ENCODE data around the gene LDB3.

The LDB3 gene

DNA sequence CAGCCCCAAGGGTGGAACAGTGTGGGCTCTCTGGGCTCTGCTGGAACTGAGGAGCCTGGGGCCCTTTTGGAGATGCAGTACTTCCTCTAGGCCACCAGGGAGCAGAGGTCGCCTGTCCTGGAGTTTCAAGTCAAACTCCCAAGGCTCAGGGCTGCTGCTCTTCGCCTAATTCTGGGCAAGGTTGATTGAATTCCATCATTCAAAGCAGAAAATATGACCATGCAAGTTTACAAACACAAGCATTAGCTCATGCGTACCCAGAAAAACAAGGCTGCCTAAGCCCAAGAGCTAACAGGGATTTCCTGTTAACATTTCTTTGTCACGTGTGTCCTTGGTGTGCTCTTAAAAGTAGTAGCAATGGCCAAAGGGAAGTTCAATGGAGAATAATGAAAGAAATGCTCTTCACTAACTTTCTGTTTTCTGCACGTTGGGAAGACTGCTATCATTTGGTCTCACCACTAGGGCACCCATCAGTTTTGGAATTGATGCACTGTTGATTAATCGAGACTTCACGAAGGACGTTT lies 20.1 kb downstream of the LDB3 start:
- Mint-ChIP-seq H3K27ac (no peak overlapping the region), H3K4me3 (no peak overlapping the region), H3K27me3 (ENCODE audit: low read depth, poor library complexity) (peaks cover 8% of the 10 kb centered on the region), H3K4me1 (peaks cover 47% of the 10 kb centered on the region), H3K36me3 (ENCODE audit: low read depth) (no peaks in the 10 kb centered on the region), H3K9me3 (no peaks in the 10 kb centered on the region)
- TF ChIP-seq, protein P1, sequence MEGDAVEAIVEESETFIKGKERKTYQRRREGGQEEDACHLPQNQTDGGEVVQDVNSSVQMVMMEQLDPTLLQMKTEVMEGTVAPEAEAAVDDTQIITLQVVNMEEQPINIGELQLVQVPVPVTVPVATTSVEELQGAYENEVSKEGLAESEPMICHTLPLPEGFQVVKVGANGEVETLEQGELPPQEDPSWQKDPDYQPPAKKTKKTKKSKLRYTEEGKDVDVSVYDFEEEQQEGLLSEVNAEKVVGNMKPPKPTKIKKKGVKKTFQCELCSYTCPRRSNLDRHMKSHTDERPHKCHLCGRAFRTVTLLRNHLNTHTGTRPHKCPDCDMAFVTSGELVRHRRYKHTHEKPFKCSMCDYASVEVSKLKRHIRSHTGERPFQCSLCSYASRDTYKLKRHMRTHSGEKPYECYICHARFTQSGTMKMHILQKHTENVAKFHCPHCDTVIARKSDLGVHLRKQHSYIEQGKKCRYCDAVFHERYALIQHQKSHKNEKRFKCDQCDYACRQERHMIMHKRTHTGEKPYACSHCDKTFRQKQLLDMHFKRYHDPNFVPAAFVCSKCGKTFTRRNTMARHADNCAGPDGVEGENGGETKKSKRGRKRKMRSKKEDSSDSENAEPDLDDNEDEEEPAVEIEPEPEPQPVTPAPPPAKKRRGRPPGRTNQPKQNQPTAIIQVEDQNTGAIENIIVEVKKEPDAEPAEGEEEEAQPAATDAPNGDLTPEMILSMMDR (IDR thresholded peaks at IDR 0.05), result peak; percentile 91
- DNase-seq, result peak; percentile 70

DNA sequence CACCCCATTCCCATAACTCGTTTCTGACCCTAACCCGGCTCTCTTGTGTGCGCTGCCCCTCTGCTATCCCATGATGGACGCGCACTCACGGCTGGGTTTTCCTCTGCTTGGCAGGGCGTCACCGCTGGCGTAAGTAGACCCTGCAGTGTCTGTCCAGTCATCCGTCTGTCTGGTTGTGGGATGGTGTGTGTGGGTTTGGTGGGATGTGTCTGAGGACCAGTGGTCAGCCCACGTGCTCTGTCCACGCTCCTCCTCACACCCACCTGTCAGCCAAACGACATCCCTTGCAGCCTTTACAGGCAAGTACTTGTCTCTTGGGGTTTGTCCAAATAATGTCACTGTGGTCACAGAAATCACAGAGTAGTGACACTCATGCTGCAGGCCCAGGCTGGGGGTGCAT lies 20.8 kb downstream of the LDB3 start:
- H3K4me1 Mint-ChIP-seq, result peaks cover 49% of the 10 kb centered on the region
- no peaks in the 10 kb centered on the region for H3K9me3 Mint-ChIP-seq
- H3K36me3 Mint-ChIP-seq (ENCODE audit: low read depth), result no peaks in the 10 kb centered on the region
- no peak overlapping the region for H3K27ac Mint-ChIP-seq
- DNase-seq, result no peak
- peaks cover 8% of the 10 kb centered on the region for H3K27me3 Mint-ChIP-seq (ENCODE audit: low read depth, poor library complexity)
- TF ChIP-seq, protein P1 (IDR thresholded peaks at IDR 0.05), result no peak
- H3K4me3 Mint-ChIP-seq, result no peak overlapping the region

DNA sequence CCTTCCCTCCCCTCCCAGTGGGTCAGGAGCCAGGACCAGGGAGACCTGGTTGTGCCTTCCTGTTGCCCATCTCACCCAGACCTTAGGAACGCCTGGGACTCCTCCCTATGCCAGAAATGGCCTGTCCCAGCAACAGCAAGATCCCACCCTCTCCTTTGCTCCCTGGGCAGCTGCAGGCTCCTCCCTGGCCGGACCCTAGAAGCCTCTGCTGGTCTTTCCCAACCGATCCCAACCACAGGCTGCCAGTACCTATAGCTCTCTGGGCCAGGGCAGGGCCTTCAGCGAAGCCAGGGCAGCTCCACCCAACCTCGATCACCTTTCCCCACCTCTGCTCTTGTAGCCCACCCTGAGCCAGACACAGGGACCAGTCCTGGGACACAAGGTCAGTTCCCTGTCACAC lies 21.9 kb downstream of the LDB3 start:
- Mint-ChIP-seq H3K4me3 (no peak overlapping the region), H3K9me3 (no peaks in the 10 kb centered on the region), H3K4me1 (peaks cover 38% of the 10 kb centered on the region), H3K36me3 (ENCODE audit: low read depth) (no peaks in the 10 kb centered on the region), H3K27me3 (ENCODE audit: low read depth, poor library complexity) (peaks cover 8% of the 10 kb centered on the region), H3K27ac (no peak overlapping the region)
- TF ChIP-seq, protein P1 (IDR thresholded peaks at IDR 0.05), result no peak
- DNase-seq, result no peak

DNA sequence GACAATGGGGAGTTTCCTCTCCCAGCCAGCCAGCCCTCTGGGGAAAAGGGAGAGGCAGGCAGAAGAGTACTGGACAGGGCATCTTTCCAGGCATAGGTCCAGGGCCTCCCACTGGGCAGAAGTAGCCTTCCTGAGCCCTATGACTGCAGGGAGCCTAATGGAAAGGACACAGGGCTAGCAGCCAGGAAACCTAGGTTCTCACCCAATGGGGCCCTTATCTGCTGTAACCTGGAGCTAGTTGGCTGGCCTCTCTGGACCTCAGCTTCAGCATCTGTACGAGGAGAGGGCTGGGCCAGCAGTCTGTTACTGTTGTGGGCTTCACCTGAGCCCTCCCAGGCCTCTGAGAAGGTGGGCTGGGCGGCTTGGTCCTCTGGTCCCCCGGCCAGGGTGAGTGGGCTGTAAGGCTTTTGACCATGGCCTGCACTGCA lies 22.4 kb downstream of the LDB3 start:
- Mint-ChIP-seq H3K27me3 (ENCODE audit: low read depth, poor library complexity) (peaks cover 8% of the 10 kb centered on the region), H3K27ac (no peak overlapping the region), H3K4me1 (peaks cover 34% of the 10 kb centered on the region), H3K9me3 (no peaks in the 10 kb centered on the region), H3K4me3 (no peak overlapping the region), H3K36me3 (ENCODE audit: low read depth) (no peaks in the 10 kb centered on the region)
- TF ChIP-seq, protein P1 (IDR thresholded peaks at IDR 0.05), result no peak
- no peak for DNase-seq

DNA sequence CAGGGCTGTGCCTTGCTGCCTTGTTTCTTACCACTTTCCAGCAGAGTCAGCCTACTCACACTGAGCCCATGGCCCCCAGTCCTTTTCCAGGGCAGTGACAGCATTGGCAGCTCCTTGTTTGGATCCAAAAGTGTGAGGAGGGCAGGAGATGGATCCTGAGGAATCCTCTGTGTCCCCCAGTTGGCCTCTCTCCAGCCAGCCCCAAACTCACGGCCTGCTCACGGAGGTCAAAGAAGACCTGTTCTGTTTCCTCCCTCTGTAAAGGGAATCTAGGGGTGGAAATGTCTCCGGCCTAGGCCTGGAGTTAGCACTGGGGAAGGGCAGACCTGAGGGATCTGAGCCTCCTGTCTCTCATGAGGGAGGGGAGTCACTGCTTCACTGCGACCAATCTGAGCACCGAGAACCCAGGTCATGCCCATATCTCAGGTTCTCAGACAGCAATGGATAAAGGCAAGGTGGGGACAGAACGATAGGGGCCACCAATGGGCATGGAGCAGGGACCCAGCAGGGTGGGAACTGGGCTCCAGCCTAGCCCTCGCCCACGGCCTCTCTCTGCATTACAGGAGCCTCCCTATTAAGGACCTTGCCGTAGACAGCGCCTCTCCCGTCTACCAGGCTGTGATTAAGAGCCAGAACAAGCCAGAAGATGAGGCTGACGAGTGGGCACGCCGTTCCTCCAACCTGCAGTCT lies 23.2 kb downstream of the LDB3 start:
- Mint-ChIP-seq H3K9me3 (no peaks in the 10 kb centered on the region), H3K27me3 (ENCODE audit: low read depth, poor library complexity) (peaks cover 8% of the 10 kb centered on the region), H3K4me1 (peaks cover 35% of the 10 kb centered on the region), H3K4me3 (no peak overlapping the region), H3K27ac (no peak overlapping the region), H3K36me3 (ENCODE audit: low read depth) (no peaks in the 10 kb centered on the region)
- DNase-seq, result no peak
- TF ChIP-seq, protein P1 (IDR thresholded peaks at IDR 0.05), result no peak

DNA sequence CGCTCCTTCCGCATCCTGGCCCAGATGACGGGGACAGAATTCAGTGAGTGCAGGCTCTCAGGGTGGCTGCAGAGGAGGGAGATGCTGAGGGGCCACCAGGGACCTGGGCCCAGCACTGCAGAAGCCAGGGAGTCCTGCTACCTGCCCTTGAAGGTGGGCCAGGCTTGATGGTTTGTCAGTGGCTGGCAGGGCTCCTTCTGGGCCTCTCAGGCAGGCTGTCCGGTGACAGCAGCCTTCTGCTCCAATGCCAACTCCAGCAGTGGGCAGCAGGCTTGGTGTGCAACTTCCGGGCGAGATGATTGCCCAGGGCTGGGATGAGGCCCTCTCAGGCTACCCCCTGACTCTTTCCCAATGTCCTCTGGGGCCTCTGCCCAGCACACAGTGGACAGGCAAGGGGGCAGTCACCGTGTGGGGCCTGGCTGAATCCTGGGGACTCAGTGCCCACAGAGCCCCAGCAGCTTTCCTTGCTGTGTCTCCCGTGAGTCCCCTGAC lies 23.8 kb downstream of the LDB3 start:
- DNase-seq, result no peak
- H3K9me3 Mint-ChIP-seq, result no peaks in the 10 kb centered on the region
- TF ChIP-seq, protein P1 (IDR thresholded peaks at IDR 0.05), result no peak
- H3K36me3 Mint-ChIP-seq (ENCODE audit: low read depth), result no peaks in the 10 kb centered on the region
- peaks cover 8% of the 10 kb centered on the region for H3K27me3 Mint-ChIP-seq (ENCODE audit: low read depth, poor library complexity)
- H3K4me3 Mint-ChIP-seq, result no peak overlapping the region
- H3K4me1 Mint-ChIP-seq, result peaks cover 39% of the 10 kb centered on the region
- no peak overlapping the region for H3K27ac Mint-ChIP-seq

Data from nephron progenitor cell (in vitro differentiated cells).